Measurements from ENCODE around the gene CBLB.
A peak's percentile ranks its signal among the peaks of the same experiment; 100 is the strongest.
"Not testable (repeated sequence)": the region's sequence is repeated elsewhere in the genome, so short reads cannot be mapped to it uniquely, and the experiment has no call there.

CBLB gene

GRCh38 chr3:105816833-105817232, 52.0 kb downstream of the CBLB start:
- no peak for DNase-seq (ENCODE audit: low read depth)

DNA sequence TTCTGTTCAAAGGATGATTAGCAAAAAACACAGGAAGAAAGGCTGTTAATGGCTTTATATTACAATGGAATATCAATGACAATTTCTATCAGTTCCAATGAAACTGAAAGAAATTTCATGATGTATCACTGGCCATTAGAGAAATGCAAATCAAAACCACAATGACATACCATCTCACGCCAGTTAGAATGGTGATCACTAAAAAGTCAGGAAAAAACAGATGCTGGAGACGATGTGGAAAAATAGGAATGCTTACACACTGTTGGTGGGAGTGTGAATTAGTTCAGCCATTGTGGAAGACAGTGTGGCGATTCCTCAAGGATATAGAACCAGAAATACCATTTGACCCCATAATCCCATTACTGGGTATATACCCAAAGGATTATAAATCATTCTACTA, 53.5 kb downstream of the CBLB start:
- not testable (repeated sequence) for DNase-seq (ENCODE audit: low read depth)

DNA sequence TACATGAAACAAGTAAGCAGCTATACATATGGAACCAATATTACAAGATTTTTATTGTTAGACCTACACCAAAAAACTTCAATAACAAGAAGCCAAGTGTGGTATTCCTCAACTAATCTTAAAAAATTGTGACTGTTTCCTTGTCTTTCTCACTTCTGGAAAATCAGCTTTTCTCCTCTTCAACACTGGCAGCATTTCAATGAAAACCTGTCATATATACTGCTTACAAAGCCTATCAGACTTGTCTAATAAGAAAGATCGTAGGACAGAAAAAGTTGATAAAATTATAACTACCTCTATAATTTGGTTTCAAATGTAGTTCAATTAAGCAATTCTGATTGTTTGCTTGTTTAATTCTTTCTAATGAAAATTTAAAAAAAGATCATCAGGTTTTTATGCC, 55.1 kb downstream of the CBLB start:
- no peak for DNase-seq (ENCODE audit: low read depth)

- DNase-seq (ENCODE audit: low read depth) = peak; percentile 19
These were observed 56.6 kb downstream of the CBLB start for GRCh38 chr3:105812194-105812586.

GRCh38 chr3:105811518-105812193, 57.2 kb downstream of the CBLB start:
- DNase-seq (ENCODE audit: low read depth) = no peak

DNA sequence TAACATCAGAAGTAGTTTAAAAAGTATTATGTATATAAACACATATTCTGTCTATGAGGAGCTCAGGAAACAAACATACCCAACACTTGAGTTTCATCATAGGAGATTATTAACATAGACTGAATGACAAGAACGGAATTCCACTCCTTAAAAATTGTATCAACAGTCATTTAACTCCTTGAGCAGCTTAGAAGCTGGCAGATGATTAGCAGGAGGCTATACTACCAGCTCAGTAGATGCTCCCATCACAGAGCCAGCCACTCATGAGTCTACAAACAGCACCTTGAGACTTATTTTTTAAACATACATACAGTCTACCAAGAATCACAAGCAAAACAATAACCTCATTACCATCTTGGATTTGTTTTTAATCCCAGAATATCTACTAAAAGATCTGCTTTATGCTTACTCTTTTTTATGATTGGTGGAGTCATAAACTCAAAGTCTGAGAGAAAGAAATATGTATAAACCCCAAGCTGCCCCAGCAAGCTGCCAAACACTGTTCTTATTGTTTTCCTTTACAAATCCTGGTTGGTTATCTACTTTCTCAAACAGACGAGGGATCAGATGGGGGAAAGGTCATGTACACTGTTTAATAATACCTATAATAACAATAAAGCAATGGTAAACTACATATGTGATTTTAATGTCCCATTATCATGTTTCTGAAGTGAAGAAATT, 59.5 kb downstream of the CBLB start:
- no peak for DNase-seq (ENCODE audit: low read depth)

GRCh38 chr3:105807701-105808100, 61.1 kb downstream of the CBLB start:
- DNase-seq (ENCODE audit: low read depth) = no peak

DNA sequence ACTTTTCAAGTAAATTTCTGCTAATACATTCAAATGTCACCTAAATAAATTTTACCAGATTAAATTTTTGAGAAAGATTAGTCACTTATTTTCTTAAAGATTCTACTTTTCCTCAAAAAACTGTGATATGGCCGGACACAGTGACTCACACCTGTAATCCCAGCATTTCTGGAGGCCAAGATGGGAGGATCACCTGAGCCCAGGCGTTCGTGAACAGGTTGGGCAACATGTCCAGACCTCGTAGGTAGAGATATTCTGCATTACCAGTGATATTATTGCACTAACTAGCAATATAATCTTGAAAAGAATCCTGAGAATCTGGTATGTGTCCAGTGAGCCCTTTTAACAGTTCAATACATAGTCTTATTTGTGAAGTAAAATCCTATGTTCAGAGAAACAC, 61.7 kb downstream of the CBLB start:
- DNase-seq (ENCODE audit: low read depth) = no peak

- no peak for DNase-seq (ENCODE audit: low read depth)
These were observed 62.5 kb downstream of the CBLB start for GRCh38 chr3:105806359-105806758.

GRCh38 chr3:105805404-105805803, 63.4 kb downstream of the CBLB start:
- no peak for DNase-seq (ENCODE audit: low read depth)

- DNase-seq (ENCODE audit: low read depth) = no peak
These were observed 66.6 kb downstream of the CBLB start for GRCh38 chr3:105802118-105802706.

- DNase-seq (ENCODE audit: low read depth) = no peak
These were observed 67.4 kb downstream of the CBLB start for GRCh38 chr3:105801397-105801796.

GRCh38 chr3:105800320-105800719, 68.5 kb downstream of the CBLB start:
- no peak for DNase-seq (ENCODE audit: low read depth)

- DNase-seq (ENCODE audit: low read depth) = no peak
These were observed 69.5 kb downstream of the CBLB start for GRCh38 chr3:105799286-105799685.

GRCh38 chr3:105798381-105798934, 70.4 kb downstream of the CBLB start:
- DNase-seq (ENCODE audit: low read depth) = no peak

DNA sequence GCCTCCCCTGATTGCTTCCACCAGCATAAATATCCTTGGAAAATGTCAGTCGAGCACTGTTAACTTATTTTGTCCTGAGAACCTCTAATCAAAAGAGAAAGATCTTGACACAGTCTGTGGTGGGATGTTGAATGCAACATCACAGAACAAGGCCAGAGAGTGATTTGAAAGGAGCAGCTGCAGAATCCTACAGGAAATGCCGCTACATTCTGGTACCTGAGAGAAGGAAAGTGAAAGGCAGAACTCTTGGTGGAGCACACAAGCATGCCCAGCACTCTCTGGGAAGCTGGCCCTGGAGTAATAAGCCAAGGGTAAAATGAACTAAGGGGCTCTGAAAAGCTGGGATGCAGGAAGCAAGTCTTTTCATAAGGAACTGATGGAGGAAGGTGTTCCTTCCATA, 75.8 kb downstream of the CBLB start:
- DNase-seq (ENCODE audit: low read depth) = no peak

DNA sequence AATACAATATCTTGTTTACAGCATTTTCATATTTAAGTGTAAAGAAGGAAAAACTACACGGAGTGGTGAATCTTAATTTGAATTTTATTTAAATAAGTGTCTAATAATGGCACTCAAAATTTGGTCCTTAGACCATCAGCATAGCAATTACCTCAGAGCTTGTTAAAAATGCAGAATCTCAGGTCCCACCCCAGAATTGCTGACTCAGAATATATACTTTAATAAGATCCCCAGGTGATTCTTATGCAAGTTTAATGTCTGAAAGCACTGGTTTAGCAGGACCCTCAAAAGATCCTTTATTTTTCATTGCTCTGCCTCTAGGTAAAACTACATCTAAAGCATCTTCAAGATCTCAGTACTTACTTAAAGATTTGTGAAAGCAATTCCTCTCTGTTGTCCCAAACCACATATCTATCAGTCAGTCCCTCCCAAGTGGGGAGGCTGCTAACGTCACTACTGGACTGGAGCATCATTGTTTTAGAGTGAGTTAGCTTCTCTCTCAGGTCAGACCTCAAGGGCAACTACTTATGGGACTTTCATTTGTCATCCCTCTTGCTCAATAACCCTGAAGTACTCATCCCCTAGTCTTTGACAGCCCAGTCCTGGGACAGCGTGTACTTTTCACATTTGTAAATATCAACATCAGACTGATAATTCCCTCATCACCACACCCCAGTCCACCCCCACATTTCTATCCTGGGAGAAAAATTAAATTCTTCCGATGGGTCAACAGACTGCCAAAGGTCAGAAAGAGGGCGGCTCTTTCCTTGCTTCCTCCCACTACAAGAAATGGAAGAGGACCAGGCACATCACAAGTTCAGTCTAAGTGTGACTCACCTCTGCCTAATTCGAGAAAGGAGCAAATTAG, 76.7 kb downstream of the CBLB start:
- DNase-seq (ENCODE audit: low read depth) = peak; percentile 94

GRCh38 chr3:105791131-105791530, 77.7 kb downstream of the CBLB start:
- DNase-seq (ENCODE audit: low read depth) = peak; percentile 34

GRCh38 chr3:105790534-105790933, 78.3 kb downstream of the CBLB start:
- no peak for DNase-seq (ENCODE audit: low read depth)

DNA sequence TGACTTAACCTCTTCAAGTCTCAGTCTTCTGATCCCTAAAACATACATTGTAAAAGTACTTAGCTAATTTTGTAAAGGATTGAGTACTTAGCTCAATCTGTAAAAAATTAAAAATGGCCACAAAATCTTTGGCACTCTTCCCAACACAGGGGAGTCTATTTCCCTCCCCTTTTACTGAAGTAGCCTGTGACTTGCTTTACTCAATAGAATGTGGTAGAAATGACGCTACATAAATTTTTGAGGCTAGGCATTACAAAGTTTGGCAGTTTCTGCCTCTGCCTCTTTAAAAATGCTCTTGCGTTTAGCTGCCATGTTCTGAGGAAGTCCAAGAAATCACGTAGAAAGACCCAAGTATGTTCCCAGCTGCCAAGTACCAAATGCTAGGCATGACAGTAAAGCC, 80.2 kb downstream of the CBLB start:
- no peak for DNase-seq (ENCODE audit: low read depth)

DNA sequence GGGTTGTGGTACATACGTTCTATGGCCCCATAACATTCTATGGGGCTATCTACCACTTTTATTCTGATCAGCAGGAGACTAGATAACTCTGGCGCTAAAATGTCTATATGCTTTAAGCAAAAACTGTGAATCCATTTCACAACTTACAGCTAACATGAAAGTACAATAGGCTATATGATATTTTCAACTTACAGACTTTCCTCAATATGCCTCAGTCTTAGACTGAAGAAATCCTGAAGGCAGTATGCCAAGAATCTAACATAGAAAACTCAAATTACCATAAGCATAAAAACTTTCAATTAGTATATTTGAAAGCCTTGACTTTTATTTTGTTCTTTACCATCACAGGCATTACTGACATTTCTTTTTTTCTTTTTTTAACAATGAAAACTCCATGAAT, 81.4 kb downstream of the CBLB start:
- DNase-seq (ENCODE audit: low read depth) = no peak

- DNase-seq (ENCODE audit: low read depth) = no peak
These were observed 81.8 kb downstream of the CBLB start for GRCh38 chr3:105786990-105787389.

All from GM04504 (cell line).